Fibroblast of mammary gland (primary cell): ENCODE results near the gene TRUB2.
A peak's percentile ranks its signal among the peaks of the same experiment; 100 is the strongest.
"Not testable (repeated sequence)": the region's sequence is repeated elsewhere in the genome, so short reads cannot be mapped to it uniquely, and the experiment has no call there.

ENCODE experiments used
- DNase-seq: peaks from one replicate; pipeline ENCODE4 v3.0.0-alpha.2; 2010; ENCODE audit warnings: low read depth
- H3K4me3 ChIP-seq: 2 replicates; pipeline ENCODE4 v1.5.1; 2011; ENCODE audit warnings: low read depth, mild to moderate bottlenecking, low read length, moderate library complexity; ENCODE audit not compliant: control insufficient read depth
- TF ChIP-seq, protein P1 (sequence below): conservative IDR thresholded peaks from 2 replicates; pipeline ENCODE4 v1.5.1; 2011; ENCODE audit warnings: low read depth, low read length, inconsistent platforms; ENCODE audit not compliant: control insufficient read depth, insufficient read depth

The TRUB2 gene

DNA sequence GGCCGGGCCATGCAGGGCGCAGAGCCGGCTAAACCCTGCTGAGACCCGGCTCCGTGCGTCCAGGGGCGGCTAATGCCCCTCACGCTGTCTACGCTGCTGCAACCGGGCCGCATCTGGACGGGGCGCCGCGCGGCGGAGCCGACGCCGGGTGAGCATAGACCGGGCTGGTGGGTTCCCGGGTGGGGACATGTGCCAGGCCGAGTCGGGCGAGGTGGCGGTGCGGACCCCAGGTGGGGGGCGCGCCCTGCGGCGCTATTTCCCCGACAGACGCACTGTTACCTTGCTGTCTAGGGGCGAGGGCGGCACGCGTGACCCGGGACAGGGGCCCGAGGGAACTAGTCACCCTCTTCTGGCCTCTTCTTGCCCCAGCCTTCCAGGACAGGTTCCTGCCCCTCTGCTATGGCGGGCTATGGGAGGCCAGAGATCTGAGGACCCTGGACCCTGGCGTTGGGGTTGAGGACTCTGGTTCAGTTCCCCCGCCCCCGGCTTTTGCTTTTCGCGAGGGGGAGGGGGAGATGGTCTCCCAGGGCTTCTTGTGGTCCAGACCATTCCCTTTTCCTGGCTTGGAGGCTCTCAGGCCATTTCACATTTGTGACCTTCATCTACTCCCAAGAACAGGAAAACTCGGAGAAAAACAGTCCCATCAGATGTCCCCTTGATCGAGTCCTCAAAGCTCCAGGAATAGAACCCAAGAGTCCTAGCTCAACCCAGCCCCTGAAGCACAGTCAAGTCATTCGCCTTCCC, 18.6 kb upstream of the TRUB2 start:
- H3K4me3 ChIP-seq = peak overlapping the region; percentile 72
- no peak for DNase-seq
- TF ChIP-seq, protein P1, sequence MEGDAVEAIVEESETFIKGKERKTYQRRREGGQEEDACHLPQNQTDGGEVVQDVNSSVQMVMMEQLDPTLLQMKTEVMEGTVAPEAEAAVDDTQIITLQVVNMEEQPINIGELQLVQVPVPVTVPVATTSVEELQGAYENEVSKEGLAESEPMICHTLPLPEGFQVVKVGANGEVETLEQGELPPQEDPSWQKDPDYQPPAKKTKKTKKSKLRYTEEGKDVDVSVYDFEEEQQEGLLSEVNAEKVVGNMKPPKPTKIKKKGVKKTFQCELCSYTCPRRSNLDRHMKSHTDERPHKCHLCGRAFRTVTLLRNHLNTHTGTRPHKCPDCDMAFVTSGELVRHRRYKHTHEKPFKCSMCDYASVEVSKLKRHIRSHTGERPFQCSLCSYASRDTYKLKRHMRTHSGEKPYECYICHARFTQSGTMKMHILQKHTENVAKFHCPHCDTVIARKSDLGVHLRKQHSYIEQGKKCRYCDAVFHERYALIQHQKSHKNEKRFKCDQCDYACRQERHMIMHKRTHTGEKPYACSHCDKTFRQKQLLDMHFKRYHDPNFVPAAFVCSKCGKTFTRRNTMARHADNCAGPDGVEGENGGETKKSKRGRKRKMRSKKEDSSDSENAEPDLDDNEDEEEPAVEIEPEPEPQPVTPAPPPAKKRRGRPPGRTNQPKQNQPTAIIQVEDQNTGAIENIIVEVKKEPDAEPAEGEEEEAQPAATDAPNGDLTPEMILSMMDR = no peak

DNA sequence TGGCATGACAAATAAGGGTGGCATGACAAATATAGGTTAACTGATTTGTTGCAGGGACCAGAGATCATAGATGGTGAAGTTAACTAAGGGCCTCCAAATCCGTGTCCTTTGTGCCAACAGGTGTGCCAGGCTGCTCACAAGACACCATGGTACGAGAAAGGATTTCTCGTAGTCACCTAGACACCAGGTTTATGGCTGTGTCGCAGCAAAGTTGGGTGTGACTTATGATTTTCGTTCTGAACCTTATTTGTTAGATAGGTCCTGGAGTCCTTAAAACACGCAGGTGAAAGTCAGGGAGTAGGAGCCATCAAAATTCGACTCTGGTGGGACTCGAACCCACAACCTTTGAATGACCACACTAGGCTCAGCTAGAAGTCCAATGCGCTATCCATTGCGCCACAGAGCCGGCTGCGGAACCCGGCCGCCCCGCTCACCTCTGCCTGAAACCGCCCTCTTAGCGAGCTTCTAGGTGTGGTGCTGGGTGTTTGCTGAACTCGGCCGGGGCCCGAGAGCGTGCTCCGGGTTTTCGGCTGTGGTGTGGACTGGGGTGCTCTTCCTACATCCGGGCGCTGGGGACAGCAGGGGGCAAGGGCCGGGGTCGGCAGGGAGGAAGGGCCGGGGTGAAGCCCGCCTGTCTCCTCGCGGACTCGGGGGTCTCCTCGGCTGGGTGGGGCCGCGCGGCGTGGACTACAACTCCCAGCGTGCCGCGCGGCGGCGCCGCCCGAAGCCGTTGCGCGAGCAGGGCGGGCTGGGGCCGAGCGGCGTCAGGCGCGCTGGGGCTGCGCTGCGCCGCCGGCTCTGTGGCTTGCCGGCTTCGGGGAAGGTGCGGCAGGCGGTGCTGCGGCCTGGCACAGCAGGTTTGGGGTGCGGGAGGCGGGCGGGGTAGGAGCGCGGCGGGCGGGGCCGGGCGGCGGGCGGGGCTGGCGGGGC, 17.8 kb upstream of the TRUB2 start, which contains the start of gene SLC27A4:
Gene SLC27A4, plus strand, starts transcription at position 767 of the 930 bp plus-strand sequence. CDS start 2,606 bp downstream, outside the sequence.
- TF ChIP-seq, protein P1 = no peak
- peak; percentile 68 for DNase-seq
- peak within 1 kb of the TSS; percentile 74 for H3K4me3 ChIP-seq

DNA sequence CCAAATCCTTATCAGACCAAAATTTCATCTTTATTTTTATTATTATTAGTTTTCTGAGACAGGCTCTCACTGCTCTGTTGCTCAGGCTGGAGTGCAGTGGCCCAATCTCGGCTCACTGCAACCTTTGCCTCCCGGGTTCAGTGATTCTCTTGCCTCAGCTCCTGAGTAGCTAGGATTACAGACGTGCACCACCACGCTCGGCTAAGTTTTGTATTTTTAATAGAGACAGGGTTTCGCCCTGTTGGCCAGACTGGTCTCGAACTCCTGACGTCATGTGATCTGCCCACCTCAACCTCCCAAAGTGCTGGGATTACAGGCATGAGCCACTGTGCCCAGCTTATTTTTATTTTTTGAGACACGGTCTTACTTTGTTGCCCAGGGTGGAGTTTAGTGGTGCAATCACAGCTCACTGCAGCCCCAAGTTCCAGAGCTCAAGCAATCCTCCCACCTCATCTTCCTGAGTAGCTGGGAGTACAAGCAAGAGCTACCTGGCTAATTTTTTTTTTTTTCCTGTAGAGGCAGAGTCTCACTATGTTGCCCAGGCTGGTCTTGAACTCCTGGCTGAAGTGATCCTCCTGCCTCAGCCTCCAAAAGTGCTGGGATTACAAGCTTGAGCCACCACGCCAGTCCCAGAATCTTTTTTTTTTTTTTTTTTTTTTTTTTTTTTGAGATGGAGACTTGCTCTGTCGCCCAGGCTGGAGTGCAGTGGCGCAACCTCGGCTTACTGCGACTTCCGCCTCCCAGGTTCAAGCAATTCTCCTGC, 16.8 kb upstream of the TRUB2 start:
- not testable (repeated sequence) for DNase-seq, H3K4me3 ChIP-seq

DNA sequence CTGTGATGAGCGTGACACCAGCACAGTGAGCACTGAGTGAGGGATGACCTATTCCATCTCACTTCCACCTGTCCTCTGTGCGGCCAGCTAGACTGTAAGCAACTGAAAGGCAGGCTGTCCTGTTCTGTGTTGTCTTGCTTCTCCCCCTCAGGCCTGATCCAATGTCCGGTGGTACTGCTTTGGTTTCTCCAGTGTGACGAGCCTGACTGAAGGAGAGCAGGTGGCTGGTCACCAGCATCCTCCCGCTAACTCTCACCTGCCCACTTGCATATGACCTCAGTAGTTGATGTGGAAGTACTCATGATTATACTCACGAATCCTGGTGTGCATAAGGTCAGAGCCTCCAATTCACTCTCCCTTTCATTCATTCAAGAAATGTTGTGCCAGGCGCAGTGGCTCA, 15.7 kb upstream of the TRUB2 start:
- TF ChIP-seq, protein P1 = no peak
- H3K4me3 ChIP-seq = no peak overlapping the region
- DNase-seq = no peak

DNA sequence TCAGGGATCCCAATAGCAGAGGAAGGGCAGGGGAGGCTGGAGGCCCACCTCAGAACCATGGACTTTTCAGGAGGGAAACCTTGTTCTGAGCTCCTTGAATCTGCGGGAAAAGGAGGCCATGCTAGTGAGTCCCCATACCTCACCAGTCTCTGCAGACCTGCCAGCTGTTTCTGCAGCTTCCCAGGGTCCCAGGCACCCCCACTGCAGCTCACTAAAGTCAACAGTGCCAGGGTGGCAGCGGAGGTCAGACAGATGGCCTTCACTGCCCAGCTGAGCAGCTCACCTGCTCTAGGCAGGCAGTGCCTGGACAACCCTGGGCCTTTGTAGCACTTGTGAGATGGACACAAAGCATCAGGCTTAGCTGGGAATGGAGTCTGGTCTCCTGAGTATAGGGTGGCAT, 13.7 kb upstream of the TRUB2 start:
- no peak overlapping the region for H3K4me3 ChIP-seq
- TF ChIP-seq, protein P1 = no peak
- no peak for DNase-seq

DNA sequence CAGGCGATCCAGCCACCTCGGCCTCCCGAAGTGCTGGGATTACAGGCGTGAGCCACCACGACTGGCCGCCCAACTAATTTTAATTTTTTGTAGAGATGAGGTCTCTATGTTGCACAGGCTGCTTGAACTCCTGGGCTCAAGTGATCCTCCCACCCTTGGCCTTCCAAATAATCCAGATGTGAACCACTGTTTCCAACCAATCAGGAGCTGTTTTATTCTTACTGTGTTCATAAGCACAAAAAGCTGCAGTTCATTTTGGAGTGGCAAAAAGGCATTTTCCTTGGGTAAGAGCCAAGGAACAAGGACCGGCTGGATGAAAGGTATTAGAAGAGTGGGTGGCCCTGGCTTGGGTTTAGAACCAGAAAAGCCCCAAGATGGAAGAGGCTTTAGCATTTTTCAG, 12.9 kb upstream of the TRUB2 start:
- TF ChIP-seq, protein P1 = no peak
- no peak for DNase-seq
- no peak overlapping the region for H3K4me3 ChIP-seq
